ENCODE data around the gene VPS13D. TPM values are rescaled to one million over a fixed set of nuclear protein-coding genes. Genes with fewer than 3 reads are reported as not detected.
A peak's percentile ranks its signal among the peaks of the same experiment; 100 is the strongest.

The VPS13D gene
- total and polyA plus RNA-seq, 4 donors, result 38.5 to 72.2 (median 46.0) TPM

GRCh38 chr1:12472156-12472797 lies 242.4 kb downstream of the VPS13D start:
- no peaks in the 10 kb centered on the region for H3K27me3 ChIP-seq (ENCODE audit: control insufficient read depth, insufficient read depth, low read length)
- 69% methylated on average over 2 of the region's 2 CpGs for WGBS (ENCODE audit: insufficient coverage)
- H3K36me3 ChIP-seq (ENCODE audit: control insufficient read depth, insufficient read depth, low read length), result no peaks in the 10 kb centered on the region
- H3K4me3 ChIP-seq (ENCODE audit: low read depth, low read length), result no peak overlapping the region
- no peaks in the 10 kb centered on the region for H3K9me3 ChIP-seq (ENCODE audit: control insufficient read depth, insufficient read depth, low read length)
- peak overlapping the region; percentile 41 for H3K27ac ChIP-seq (ENCODE audit: low read depth, low read length)
- no peak for DNase-seq (ENCODE audit: low read depth in 4 of 6, low spot score in 6 of 6)
- peaks cover 9% of the 10 kb centered on the region for H3K4me1 ChIP-seq (ENCODE audit: control insufficient read depth, insufficient read depth, low read length)

DNA sequence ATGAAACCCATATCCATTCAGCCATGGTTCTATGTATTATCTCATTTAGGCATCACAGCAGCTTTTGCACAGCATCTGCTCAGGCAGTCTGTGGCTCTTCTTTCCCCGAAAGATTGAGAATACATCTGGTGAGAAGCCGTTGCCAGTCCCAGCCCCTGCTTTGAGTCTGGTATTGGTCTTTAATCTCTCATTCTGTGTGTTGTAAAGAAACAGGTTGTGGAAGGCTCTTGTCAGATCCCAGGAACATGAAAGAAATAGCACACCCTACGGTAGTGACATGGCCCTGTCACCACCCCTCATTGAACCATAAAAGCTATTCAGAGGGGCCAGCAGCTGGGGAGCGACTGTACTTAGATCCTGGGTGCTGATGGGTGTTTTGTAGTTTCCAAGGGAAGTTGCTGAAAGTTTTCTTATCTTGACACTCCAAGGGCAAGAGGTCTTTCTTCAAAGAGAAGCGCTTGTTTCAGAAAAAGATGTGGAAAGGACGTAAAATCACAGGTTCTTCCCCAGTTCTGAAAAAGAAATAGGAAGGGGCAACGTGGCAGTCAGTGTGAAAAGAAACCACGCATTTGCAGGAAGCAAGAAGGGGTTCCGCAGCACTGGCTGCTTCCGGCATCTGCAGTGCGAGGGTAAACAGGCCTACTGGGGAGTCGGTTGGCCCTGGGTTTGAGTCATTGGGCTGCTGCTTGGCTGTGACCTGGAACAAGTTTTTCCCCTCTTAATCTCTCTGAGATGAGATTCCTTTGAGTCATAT lies 243.1 kb downstream of the VPS13D start:
- peaks cover 13% of the 10 kb centered on the region for H3K4me1 ChIP-seq (ENCODE audit: control insufficient read depth, insufficient read depth, low read length)

GRCh38 chr1:12473596-12474362 lies 243.9 kb downstream of the VPS13D start:
- 46% methylated on average over 7 of the region's 11 CpGs for WGBS (ENCODE audit: insufficient coverage)

More for the DNA sequence above, 243.1 kb downstream of the VPS13D start:
- DNase-seq (ENCODE audit: low read depth in 4 of 6, low spot score in 6 of 6), result no peak
- H3K9me3 ChIP-seq (ENCODE audit: control insufficient read depth, insufficient read depth, low read length), result no peaks in the 10 kb centered on the region
- H3K4me3 ChIP-seq (ENCODE audit: low read depth, low read length), result no peak overlapping the region
- no peaks in the 10 kb centered on the region for H3K27me3 ChIP-seq (ENCODE audit: control insufficient read depth, insufficient read depth, low read length)
- H3K27ac ChIP-seq (ENCODE audit: low read depth, low read length), result peak overlapping the region; percentile 54
- H3K36me3 ChIP-seq (ENCODE audit: control insufficient read depth, insufficient read depth, low read length), result no peaks in the 10 kb centered on the region
- 88% methylated on average over 9 of the region's 12 CpGs for WGBS (ENCODE audit: insufficient coverage)

DNA sequence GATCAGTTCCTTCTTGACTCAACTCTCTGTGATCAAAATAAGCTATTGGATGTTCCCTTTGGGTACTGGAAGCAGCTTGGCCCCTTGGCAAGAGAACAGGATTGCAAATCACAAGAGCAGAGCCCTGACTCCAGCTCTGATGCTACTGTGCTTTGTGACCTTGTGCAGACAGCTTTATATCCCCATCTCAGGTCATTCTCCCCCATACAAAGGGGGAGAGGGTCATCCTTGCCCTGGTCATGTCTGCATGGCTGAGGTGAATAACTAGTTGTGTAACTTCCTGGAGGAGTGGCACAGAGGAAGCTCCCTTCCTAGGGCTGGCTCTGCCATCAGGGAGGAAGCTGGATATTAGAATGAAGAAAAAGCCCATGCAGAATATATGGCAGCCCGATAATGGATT lies 245.3 kb downstream of the VPS13D start:
- peaks cover 26% of the 10 kb centered on the region for H3K4me1 ChIP-seq (ENCODE audit: control insufficient read depth, insufficient read depth, low read length)
- H3K27me3 ChIP-seq (ENCODE audit: control insufficient read depth, insufficient read depth, low read length), result no peaks in the 10 kb centered on the region
- peak overlapping the region; percentile 43 for H3K27ac ChIP-seq (ENCODE audit: low read depth, low read length)
- H3K9me3 ChIP-seq (ENCODE audit: control insufficient read depth, insufficient read depth, low read length), result no peaks in the 10 kb centered on the region
- DNase-seq (ENCODE audit: low read depth in 4 of 6, low spot score in 6 of 6), result no peak
- H3K36me3 ChIP-seq (ENCODE audit: control insufficient read depth, insufficient read depth, low read length), result peaks cover 4% of the 10 kb centered on the region
- 67% methylated on average over 1 of the region's 1 CpG for WGBS (ENCODE audit: insufficient coverage)
- no peak overlapping the region for H3K4me3 ChIP-seq (ENCODE audit: low read depth, low read length)

More at GRCh38 chr1:12473596-12474362, 243.9 kb downstream of the VPS13D start:
- peak in 1 of 6 donors; percentile 51 for DNase-seq (ENCODE audit: low read depth in 4 of 6, low spot score in 6 of 6)
- no peak overlapping the region for H3K4me3 ChIP-seq (ENCODE audit: low read depth, low read length)
- H3K36me3 ChIP-seq (ENCODE audit: control insufficient read depth, insufficient read depth, low read length), result peaks cover 2% of the 10 kb centered on the region
- peaks cover 21% of the 10 kb centered on the region for H3K4me1 ChIP-seq (ENCODE audit: control insufficient read depth, insufficient read depth, low read length)
- H3K27ac ChIP-seq (ENCODE audit: low read depth, low read length), result peak overlapping the region; percentile 54
- H3K9me3 ChIP-seq (ENCODE audit: control insufficient read depth, insufficient read depth, low read length), result no peaks in the 10 kb centered on the region
- no peaks in the 10 kb centered on the region for H3K27me3 ChIP-seq (ENCODE audit: control insufficient read depth, insufficient read depth, low read length)

DNA sequence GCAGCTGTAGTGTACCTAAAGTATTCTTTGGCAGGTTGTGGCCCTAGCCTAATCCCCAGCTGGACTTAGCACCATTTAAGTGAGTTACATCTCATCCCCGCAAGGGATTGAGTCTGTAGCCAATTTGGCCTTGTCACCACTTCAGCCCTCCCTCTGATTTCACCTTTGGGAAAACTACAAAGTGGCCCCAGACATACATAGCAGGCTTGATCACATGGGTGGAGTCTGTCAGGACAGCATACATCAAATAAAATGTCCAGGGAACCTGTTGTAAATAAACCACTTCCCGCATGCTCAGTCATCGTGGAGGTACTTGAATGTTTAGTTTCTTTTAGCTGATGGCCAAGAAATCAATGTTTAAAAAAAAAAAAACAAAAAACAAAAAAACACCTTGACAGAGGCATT lies 245.7 kb downstream of the VPS13D start:
- 89% methylated on average over 1 of the region's 3 CpGs for whole genome bisulfite sequencing (ENCODE audit: insufficient coverage)
- Histone ChIP-seq H3K36me3 (ENCODE audit: control insufficient read depth, insufficient read depth, low read length) (peaks cover 4% of the 10 kb centered on the region), H3K4me1 (ENCODE audit: control insufficient read depth, insufficient read depth, low read length) (peaks cover 26% of the 10 kb centered on the region), H3K27ac (ENCODE audit: low read depth, low read length) (peak overlapping the region; percentile 43), H3K27me3 (ENCODE audit: control insufficient read depth, insufficient read depth, low read length) (no peaks in the 10 kb centered on the region), H3K4me3 (ENCODE audit: low read depth, low read length) (no peak overlapping the region), H3K9me3 (ENCODE audit: control insufficient read depth, insufficient read depth, low read length) (no peaks in the 10 kb centered on the region)
- no peak for DNase-seq (ENCODE audit: low read depth in 4 of 6, low spot score in 6 of 6)

DNA sequence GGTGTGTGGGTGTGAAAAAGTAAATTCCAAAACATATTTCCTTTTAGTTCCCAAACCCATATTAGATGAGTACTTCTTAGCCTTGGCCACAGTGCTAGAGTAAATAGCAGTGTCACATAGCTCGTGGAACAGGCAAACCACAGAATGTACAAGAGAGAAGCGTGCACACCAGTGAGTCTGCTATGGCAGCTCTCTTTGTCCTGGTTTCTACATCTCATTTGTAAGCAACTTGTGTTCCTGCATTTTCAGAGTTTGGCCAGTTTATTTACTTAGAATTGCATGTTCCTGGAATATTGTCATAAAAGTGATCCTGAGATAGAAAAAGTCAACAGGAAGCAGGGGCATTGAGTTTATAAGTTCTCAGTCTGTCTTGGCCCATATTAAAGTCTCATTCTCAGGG lies 246.1 kb downstream of the VPS13D start:
- Histone ChIP-seq H3K27ac (ENCODE audit: low read depth, low read length) (peak overlapping the region; percentile 22), H3K9me3 (ENCODE audit: control insufficient read depth, insufficient read depth, low read length) (no peaks in the 10 kb centered on the region), H3K4me3 (ENCODE audit: low read depth, low read length) (no peak overlapping the region), H3K4me1 (ENCODE audit: control insufficient read depth, insufficient read depth, low read length) (peaks cover 28% of the 10 kb centered on the region), H3K27me3 (ENCODE audit: control insufficient read depth, insufficient read depth, low read length) (no peaks in the 10 kb centered on the region), H3K36me3 (ENCODE audit: control insufficient read depth, insufficient read depth, low read length) (peaks cover 5% of the 10 kb centered on the region)
- 70% methylated on average over 2 of the region's 2 CpGs for WGBS (ENCODE audit: insufficient coverage)
- no peak for DNase-seq (ENCODE audit: low read depth in 4 of 6, low spot score in 6 of 6)

DNA sequence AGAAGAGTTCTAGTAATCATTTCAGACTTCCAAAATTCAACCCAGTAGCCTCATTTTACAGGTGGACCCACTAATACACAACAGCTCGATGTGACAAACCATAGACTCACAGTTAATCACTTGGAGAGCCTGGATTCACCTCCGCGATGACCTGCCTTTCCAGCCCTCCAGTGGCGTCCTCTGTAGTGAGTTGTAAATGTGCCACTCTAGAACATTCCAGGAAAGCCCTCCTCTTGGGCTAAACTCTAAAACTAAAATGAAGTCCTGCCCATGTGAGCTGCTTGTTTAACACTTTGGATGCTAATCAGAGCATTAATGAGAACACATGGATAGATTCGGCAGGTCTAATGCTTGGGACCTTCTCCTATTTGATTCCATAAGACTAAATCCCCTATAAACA lies 247.5 kb downstream of the VPS13D start:
- Histone ChIP-seq H3K4me3 (ENCODE audit: low read depth, low read length) (no peak overlapping the region), H3K4me1 (ENCODE audit: control insufficient read depth, insufficient read depth, low read length) (peaks cover 35% of the 10 kb centered on the region), H3K9me3 (ENCODE audit: control insufficient read depth, insufficient read depth, low read length) (no peaks in the 10 kb centered on the region), H3K27ac (ENCODE audit: low read depth, low read length) (peak overlapping the region; percentile 87), H3K36me3 (ENCODE audit: control insufficient read depth, insufficient read depth, low read length) (peaks cover 7% of the 10 kb centered on the region), H3K27me3 (ENCODE audit: control insufficient read depth, insufficient read depth, low read length) (no peaks in the 10 kb centered on the region)
- DNase-seq (ENCODE audit: low read depth in 4 of 6, low spot score in 6 of 6), result no peak
- WGBS (ENCODE audit: insufficient coverage), result 83% methylated on average over 3 of the region's 5 CpGs

- H3K9me3 ChIP-seq (ENCODE audit: control insufficient read depth, insufficient read depth, low read length), result no peaks in the 10 kb centered on the region
- peaks cover 7% of the 10 kb centered on the region for H3K36me3 ChIP-seq (ENCODE audit: control insufficient read depth, insufficient read depth, low read length)
- peak; percentile 29 to 92 (median 58) for DNase-seq (ENCODE audit: low read depth in 4 of 6, low spot score in 6 of 6)
- peaks cover 35% of the 10 kb centered on the region for H3K4me1 ChIP-seq (ENCODE audit: control insufficient read depth, insufficient read depth, low read length)
- no peak overlapping the region for H3K4me3 ChIP-seq (ENCODE audit: low read depth, low read length)
- H3K27me3 ChIP-seq (ENCODE audit: control insufficient read depth, insufficient read depth, low read length), result no peaks in the 10 kb centered on the region
- 14% methylated on average over 19 of the region's 19 CpGs for WGBS (ENCODE audit: insufficient coverage)
- H3K27ac ChIP-seq (ENCODE audit: low read depth, low read length), result peak overlapping the region; percentile 87
Observed at GRCh38 chr1:12477936-12478611, 248.2 kb downstream of the VPS13D start.

DNA sequence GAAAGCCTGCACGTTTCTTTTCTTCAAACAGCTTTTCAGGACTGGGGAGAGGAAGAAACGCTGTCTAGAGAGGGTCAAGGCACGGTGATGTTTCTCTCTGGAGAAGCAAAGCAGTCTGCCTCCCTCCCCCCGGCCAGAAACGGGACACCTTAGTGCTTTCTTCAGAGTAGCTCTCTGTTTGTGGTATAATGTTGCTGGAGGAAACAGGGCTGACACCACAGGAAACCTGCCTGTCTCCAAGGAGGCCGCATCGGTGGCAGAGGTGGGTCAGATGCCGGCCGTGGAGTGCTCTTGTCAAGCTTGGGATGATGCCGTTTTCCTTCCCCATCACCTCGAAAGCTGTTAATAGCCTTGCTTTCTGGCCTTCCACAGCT lies 248.8 kb downstream of the VPS13D start:
- Histone ChIP-seq H3K36me3 (ENCODE audit: control insufficient read depth, insufficient read depth, low read length) (peaks cover 7% of the 10 kb centered on the region), H3K27ac (ENCODE audit: low read depth, low read length) (peak overlapping the region; percentile 87), H3K4me3 (ENCODE audit: low read depth, low read length) (no peak overlapping the region), H3K4me1 (ENCODE audit: control insufficient read depth, insufficient read depth, low read length) (peaks cover 34% of the 10 kb centered on the region), H3K9me3 (ENCODE audit: control insufficient read depth, insufficient read depth, low read length) (no peaks in the 10 kb centered on the region), H3K27me3 (ENCODE audit: control insufficient read depth, insufficient read depth, low read length) (no peaks in the 10 kb centered on the region)
- WGBS (ENCODE audit: insufficient coverage), result 42% methylated on average over 8 of the region's 11 CpGs
- DNase-seq (ENCODE audit: low read depth in 4 of 6, low spot score in 6 of 6), result no peak
